Kidney epithelial cell (primary cell): Measurements from ENCODE around the gene POFUT1. TPM values are rescaled to one million over a fixed set of nuclear protein-coding genes. Genes with fewer than 3 reads are reported as not detected.

Experiments used
- DNase-seq: peaks from one replicate; pipeline ENCODE4 v3.0.0-alpha.2; 2010; ENCODE audit warnings: low read depth
- H3K27me3 ChIP-seq: 2 replicates; pipeline ENCODE4 v1.6.0; 2011; ENCODE audit warnings: low read length; ENCODE audit not compliant: control insufficient read depth, insufficient read depth
- H3K36me3 ChIP-seq: 2 replicates; pipeline ENCODE4 v1.5.1; 2011; ENCODE audit warnings: low read length; ENCODE audit not compliant: control insufficient read depth, insufficient read depth
- H3K4me3 ChIP-seq: 2 replicates; pipeline ENCODE4 v1.5.1; 2011; ENCODE audit warnings: low read depth, mild to moderate bottlenecking, control low read depth, low read length
- total RNA-seq: library from RNA; depleted of rRNA; stranded (reverse); fragments of >200 nt; gene quantifications from 2 replicates; pipeline ENCODE4 v1.2.3, GENCODE V29; 2015
- TF ChIP-seq, protein P1 (sequence below): IDR thresholded peaks from 2 replicates; pipeline ENCODE4 v1.5.1; 2011; ENCODE audit warnings: mild to moderate bottlenecking, moderate library complexity, low read length, control low read depth, inconsistent platforms; ENCODE audit not compliant: insufficient read depth, poor library complexity, severe bottlenecking

POFUT1 gene
- total RNA-seq, 1 donor from 2014 or later, result 44.3 TPM

DNA sequence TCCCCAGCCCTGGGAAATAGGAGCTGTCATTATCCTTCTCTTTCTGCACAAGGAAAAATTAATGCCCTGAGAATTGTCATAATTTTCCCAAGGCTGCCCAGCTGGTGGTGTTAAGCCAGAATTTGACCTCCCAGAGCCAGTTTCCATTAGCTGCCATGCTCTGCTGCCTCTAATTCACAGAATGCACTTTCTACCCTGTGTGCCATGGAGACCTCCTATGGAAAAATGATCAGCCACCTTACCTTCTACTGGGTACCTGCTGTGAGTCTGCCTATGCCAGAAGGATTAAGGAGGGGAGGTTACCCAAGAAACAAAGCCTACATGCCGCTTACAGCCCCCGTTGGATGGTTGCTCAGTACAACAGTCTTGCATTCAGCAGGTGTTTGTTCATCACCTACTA lies 29.1 kb downstream of the POFUT1 start:
- H3K27me3 ChIP-seq, result no peaks in the 10 kb centered on the region
- H3K4me3 ChIP-seq, result no peak overlapping the region
- no peak for DNase-seq
- TF ChIP-seq, protein P1, sequence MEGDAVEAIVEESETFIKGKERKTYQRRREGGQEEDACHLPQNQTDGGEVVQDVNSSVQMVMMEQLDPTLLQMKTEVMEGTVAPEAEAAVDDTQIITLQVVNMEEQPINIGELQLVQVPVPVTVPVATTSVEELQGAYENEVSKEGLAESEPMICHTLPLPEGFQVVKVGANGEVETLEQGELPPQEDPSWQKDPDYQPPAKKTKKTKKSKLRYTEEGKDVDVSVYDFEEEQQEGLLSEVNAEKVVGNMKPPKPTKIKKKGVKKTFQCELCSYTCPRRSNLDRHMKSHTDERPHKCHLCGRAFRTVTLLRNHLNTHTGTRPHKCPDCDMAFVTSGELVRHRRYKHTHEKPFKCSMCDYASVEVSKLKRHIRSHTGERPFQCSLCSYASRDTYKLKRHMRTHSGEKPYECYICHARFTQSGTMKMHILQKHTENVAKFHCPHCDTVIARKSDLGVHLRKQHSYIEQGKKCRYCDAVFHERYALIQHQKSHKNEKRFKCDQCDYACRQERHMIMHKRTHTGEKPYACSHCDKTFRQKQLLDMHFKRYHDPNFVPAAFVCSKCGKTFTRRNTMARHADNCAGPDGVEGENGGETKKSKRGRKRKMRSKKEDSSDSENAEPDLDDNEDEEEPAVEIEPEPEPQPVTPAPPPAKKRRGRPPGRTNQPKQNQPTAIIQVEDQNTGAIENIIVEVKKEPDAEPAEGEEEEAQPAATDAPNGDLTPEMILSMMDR, result no peak
- H3K36me3 ChIP-seq, result peaks cover 2% of the 10 kb centered on the region

DNA sequence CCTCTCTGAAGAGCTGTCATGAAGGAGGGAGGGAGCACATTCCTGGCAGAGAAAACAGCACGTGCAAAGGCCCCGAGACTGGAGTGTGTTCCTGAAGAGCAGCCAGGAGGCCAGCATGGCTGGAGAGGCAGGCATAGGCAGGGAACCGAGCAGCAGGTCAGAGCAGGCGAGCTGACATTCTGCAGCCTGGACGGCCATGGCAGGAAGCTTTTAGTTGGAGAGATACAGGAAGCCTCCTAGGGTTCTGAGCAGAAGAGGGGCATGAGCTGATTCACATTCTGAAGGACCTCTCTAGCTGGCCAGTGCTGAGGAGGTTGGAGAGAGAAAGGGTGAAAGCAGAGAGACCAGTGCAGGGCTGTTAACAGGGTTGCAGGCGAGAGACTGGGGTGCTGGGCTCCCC lies 29.7 kb downstream of the POFUT1 start:
- Histone ChIP-seq H3K36me3 (peaks cover 2% of the 10 kb centered on the region), H3K27me3 (no peaks in the 10 kb centered on the region), H3K4me3 (no peak overlapping the region)
- no peak for DNase-seq
- TF ChIP-seq, protein P1, result no peak

DNA sequence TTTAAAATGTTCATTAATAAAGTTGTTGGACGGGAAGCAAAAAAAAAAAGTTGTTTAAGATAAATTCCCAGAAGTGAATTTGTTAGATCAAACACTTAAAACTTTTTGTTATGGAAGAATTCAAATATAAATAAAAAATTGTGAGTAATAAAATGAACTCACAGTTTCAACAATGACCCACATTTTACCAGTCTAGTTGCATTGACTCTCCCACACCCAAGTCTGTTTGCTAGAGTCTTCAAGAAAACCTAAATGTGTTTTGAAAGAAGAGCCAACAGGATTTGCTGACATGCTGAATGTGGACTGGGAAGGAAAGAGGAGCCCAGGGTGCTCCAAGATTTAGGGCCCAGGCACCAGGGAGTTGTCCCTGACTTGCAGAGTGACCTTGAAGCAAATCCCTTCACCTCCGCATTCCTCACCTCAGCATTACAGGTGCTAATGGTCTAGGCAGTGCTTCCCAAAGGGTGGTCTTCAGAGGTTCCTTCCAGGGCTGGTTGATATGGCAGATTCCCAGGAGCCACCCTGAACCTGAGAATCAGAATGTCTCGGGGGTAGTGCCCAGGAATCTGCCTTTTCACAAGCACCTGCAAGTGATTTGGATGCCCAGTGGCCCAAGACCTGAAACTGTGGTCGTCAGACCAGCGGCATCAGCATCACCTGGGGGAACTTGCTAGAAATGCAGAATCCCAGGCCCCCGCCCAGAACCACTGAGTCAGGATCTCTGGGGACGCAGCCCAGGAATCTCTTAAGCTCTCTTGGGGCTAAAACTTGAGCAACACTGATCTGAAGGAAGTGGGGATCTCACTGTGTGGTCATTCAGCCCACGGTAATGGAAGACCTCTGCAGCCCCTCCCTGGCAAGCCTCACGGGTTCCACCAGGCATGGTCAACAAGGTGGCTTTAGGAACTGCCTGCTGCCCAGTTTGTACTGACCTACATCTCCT lies 31.1 kb downstream of the POFUT1 start:
- Histone ChIP-seq H3K27me3 (no peaks in the 10 kb centered on the region), H3K36me3 (peaks cover 2% of the 10 kb centered on the region), H3K4me3 (no peak overlapping the region)
- TF ChIP-seq, protein P1, result no peak
- DNase-seq, result no peak

DNA sequence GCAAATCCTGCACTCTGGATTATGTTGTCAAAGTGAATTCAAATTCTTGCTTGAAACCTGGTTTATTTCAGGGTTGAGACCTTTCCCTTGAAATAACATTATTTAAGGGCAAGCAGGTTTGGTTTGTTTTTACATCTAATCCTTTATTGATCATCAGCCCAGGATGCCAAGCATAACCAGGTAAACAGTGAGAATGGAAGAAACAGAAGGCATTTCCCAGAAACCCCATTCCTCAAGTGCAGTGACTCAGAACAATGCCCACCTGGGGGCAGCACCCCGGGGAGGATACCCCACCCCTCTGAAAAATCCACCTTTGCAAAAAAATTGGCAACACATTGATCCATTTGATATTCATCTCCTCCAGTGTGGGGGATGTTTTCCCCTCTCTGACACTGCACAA lies 32.5 kb downstream of the POFUT1 start:
- no peak overlapping the region for H3K4me3 ChIP-seq
- TF ChIP-seq, protein P1, result peak; percentile 3
- peaks cover 2% of the 10 kb centered on the region for H3K36me3 ChIP-seq
- H3K27me3 ChIP-seq, result no peaks in the 10 kb centered on the region
- no peak for DNase-seq

DNA sequence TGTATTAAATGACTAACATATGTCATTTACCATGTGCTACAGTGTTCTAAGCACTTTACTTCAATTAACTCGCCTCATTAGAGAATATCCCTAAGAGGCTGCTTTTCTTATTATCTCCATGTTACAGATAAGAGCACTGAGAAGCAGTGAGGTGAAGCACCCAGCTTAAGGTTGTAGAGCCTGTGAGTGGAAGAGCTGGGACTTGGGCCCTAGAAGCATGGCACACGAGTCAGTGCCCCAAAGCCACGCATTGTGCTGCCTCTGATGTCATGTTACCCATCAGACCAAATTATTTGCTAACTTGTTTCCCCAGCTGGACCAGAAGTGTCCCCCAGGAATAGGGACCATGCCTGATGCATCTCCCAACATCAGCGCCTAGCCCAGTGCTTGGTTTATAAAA lies 34.1 kb downstream of the POFUT1 start:
- TF ChIP-seq, protein P1, result no peak

More for the DNA sequence above, 34.1 kb downstream of the POFUT1 start:
- Histone ChIP-seq H3K36me3 (no peaks in the 10 kb centered on the region), H3K4me3 (no peak overlapping the region), H3K27me3 (no peaks in the 10 kb centered on the region)
- DNase-seq, result no peak
